SIG-M5 treated with dmso at 0.1 percent for 504 hours (cell line): ENCODE results near the gene SLC18B1.

Experiments
- DNase-seq: peaks from one replicate; lab custom pipeline; 2025; ENCODE audit not compliant: unreplicated experiment; lab: John Stamatoyannopoulos, UW

Gene SLC18B1

GRCh38 chr6:132797951-132798868 is at the start of gene SLC18B1:
SLC18B1 (minus strand) TSS chr6:132798637; CDS start chr6:132798456, 181 bp downstream.
- DNase-seq = no peak

DNA sequence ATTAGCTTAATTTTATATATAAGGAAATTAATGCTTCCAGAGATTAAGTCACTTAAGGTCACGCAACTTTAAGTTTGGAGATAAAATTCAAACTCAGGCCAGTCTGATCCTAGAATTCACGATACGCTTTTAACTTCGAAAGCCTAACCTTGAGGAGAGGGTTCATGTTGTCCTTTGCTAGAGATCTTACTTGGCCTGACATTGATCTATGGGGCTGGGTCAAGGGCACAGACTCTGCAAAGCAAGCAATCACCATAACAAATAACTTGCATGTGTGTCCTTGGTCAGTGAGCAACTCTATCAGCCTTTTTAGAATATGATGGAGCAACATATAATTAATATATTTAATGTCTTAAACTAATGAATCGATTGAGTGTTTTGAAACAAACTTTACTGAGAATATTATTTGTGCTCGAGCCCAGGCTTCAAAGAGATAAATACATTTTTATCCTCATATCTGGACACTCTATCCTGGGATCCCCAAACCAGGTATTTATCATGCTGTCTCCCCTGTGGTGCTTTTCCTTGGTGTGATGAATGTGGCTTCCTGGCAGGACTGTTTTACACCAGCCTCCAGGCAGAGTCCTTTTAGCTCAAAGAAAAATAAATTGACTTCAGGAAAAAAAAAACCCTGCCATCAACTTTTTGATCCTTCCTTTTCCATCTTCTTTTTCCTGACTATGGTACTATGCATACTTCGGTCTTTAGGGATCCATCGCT is 45.0 kb upstream of the SLC18B1 start:
- DNase-seq = no peak

DNA sequence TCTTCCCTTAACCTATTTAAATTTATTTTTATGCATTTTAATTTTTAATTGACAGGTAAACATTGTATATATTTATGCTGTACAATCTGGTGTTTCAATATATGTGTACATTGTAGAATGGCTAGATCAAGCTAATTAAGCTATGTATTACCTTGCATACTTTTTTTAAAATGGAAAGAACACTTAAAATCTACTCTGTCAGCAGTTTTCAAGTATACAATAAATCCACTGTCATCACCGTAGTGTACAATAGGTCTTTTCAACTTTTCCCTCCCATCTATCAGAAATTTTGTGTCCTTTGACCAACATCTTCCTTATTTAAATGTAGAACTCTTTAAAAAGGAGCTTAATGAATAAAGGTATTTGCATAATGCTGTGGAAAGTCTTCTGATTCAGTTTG is 43.5 kb upstream of the SLC18B1 start:
- DNase-seq = no peak

- DNase-seq = no peak
Observed at GRCh38 chr6:132832891-132833290, 34.5 kb upstream of the SLC18B1 start.

GRCh38 chr6:132830334-132830751 is 31.9 kb upstream of the SLC18B1 start:
- peak; percentile 50 for DNase-seq

DNA sequence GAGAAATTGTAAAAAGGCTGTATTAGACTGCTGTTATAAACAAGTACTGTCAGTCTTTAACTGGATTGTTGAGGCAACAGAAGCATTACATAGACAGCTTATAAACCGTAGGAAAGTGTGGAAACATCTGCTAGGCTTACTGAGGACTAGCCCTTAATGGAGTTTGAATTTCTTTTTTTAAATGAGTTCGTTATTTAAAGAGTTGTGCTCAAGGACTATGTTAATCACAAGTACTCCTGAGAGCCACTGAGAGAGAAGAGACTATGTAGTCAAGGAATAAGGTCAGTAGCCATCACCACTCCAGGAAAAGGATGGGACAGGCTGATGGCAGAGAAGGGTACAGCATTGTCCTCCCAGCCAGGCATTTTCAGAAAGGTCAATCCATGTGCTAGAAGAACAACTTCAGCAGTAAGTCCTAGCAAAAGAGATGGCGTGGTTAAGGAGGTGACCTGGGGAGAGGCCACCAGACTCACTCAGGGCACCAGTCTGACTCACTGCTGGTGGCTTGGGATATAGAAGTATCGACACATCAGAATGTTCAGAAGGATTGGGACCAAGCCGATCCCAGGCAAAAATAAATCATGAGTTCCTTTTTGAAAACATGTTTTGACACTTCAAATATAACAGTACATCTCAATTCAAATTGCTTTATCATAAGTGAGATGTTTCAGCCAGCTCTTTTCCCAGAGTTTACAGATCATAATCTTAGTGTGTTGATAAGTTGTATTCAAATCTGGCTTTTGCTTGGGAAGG is 22.4 kb upstream of the SLC18B1 start:
- DNase-seq = peak; percentile 43

- peak; percentile 26 for DNase-seq
Observed at GRCh38 chr6:132819405-132820161, 21.1 kb upstream of the SLC18B1 start.

DNA sequence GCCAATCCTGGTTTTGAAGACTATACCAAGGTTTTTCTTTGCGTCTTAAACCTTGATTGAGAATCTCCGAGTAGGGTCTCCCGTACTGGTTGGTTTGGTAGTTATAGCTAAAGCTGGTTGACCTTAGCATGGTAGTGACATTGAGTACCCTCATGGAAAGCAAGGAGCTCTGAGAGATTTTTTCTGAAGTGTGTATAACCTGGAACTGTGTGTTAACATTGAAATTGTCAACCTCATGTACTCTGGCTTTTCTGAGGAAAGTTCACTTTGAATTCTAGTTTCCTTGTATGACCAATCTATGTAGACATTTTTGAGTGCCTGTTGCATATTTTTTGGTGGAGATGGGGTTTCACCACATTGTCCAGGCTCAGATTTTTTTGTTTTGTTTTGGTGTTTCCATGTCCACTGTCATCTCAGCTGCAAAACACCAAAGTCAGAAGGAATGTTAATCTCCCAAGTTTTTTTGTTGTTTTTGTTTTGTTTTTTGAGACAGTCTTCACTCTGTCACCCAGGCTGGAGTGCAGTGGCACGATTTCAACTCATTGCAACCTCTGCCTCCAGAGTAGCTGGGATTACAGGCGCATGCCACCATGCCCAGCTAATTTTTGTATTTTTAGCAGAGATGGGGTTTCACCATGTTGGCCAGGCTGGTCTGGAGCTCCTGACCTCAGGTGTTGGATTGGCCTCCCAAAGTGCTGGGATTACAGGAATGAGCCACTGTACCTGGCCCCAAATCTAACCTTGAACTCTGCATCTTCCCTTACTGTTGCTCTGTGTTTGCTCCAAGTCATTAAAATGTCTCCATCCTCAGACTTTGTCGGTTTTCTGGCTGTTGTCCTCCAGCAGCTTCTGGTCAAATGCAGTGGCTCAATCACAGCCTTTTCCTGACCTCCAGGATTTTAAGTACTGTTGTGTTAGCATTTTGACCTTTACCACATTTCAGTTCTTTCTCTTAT is 20.2 kb upstream of the SLC18B1 start:
- no peak for DNase-seq

DNA sequence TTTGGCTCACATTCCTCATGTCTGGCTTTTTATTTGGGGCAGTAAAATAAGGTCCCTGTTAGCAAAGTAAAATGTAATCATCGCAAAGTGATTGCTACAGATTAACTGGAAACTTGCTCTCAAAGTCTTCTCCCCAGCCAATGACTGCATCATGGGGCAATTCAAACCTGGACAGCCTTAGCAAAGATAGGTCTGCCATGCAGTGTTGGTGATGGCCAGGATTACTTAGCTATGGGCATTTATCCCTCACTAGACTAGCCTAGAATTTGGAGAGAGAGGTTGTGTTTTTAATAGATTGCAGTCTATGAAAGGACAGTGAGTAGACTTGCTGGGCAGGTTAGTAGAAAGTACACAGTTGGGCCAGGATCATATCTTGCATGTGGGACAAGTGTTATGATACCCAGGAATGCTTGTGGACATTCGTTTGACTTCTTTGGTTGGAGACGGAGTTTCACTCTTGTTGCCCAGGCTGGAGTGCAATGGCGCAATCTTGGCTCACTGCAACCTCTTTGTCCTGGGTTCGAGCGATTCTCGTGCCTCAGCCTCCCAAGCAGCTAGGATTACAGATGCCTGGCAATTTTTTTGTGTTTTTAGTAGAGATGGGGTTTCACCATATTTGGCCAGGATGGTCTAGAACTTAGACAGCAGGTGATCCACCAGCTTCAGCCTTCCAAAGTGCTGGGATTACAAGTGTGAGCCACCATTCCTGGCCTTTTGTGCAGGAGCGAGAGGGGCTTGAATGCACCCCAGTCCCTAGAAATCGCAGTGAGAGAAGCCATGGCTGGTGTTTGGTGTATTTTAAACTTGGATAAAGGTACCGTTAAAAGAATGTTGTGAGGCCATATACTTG is 19.3 kb upstream of the SLC18B1 start:
- no peak for DNase-seq

DNA sequence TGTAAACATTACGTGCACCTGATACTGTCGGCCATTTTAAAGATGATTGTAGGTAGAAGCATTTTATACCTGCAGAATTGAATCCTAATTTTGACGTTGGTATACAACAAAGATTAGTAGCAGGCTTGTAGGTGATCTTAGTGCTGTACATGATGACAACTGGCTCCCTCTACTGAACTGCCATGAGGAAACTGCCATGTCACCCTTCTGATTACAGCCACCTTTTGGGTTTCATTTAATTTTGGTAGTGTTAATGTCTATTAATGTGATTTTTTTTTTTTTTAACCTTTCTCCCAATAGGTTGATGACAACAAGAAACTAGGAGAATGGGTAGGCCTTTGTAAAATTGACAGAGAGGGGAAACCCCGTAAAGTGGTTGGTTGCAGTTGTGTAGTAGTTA is 18.2 kb upstream of the SLC18B1 start:
- no peak for DNase-seq

GRCh38 chr6:132814716-132815570 is 16.5 kb upstream of the SLC18B1 start:
- DNase-seq = no peak

- peak; percentile 62 for DNase-seq
Observed at GRCh38 chr6:132813173-132813856, 14.9 kb upstream of the SLC18B1 start.

- peak; percentile 21 for DNase-seq
Observed at GRCh38 chr6:132812756-132813172, 14.3 kb upstream of the SLC18B1 start.

- no peak for DNase-seq
Observed at GRCh38 chr6:132812255-132812732, 13.9 kb upstream of the SLC18B1 start.

DNA sequence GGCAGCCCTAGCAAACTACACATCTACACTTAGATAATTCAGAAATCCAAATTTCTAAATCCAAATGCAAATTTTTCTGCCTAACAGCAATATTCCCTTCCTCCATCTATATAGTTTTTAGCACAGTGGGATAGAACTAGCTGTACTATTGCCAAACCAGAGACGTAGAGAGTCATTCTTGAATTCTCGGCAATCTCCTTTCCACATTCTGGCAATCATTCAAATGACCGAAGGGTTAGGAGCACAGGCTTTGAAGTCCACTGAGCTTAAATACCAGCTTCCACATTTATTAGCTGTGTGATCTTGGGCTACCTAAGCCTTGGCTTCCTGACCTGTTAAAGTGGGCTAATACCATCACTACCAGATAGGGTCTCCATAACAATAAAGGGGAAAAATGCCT is 12.8 kb upstream of the SLC18B1 start:
- DNase-seq = no peak

DNA sequence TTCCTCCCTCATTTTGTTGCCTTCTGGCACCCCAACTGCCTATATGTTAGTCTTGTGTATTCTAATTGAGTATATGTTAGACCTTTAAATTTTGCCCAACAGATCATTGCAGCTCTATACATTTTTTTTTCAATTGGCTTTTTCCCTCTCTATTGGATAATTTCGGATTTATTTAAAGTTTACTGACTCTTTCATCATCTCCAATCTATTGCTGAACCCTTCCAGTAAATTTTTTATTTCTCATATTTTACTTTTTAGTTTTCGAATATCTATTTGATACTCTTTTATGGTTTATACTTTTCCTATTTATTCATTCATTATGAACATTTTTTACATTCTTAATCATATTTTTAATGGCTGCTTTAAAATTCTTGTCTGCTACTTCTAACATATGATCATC is 7.1 kb upstream of the SLC18B1 start:
- no peak for DNase-seq

DNA sequence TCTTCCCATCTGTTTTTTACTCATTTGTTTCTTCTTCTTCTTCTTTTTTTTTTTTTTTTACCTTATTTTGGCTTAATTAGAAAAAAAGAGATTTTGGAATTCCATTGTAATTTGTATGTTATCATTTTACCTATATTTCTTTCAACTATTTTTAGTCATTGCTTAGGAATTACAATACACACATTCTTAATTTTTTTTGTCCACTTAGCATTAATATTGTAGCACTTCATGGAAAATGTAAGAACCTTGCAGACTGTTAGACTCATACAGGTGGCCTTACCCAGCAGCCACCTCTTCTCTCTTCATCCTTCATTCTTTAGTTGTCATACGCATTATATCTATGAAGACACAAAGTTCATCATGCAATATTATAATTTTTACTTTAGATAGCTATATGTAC is 5.8 kb upstream of the SLC18B1 start:
- DNase-seq = no peak
